BE2C (cell line): ENCODE results near the gene SLC6A12.

ENCODE experiments used
- DNase-seq: peaks from one replicate; pipeline ENCODE4 v3.0.0-alpha.2; 2020
- H3K27me3 ChIP-seq: fragments of 250-450 bp; sonication (Bioruptor Pico); 2 replicates; pipeline ENCODE4 v1.5.1; 2020; ENCODE audit warnings: mild to moderate bottlenecking
- H3K36me3 ChIP-seq: fragments of 250-450 bp; sonication (Bioruptor Pico); 2 replicates; pipeline ENCODE4 v1.5.1; 2020; ENCODE audit warnings: mild to moderate bottlenecking
- H3K4me1 ChIP-seq: fragments of 250-450 bp; sonication (Bioruptor Pico); 2 replicates; pipeline ENCODE4 v1.5.1; 2020
- H3K4me3 ChIP-seq: 2 replicates; pipeline ENCODE4 v1.5.1; 2011; ENCODE audit warnings: low read depth, low read length
- H3K9me3 ChIP-seq: fragments of 250-450 bp; sonication (Bioruptor Pico); 2 replicates; pipeline ENCODE4 v1.5.1; 2020
- CTCF ChIP-seq: IDR thresholded peaks from 2 replicates; pipeline ENCODE4 v1.5.1; 2012; ENCODE audit warnings: mild to moderate bottlenecking, low read depth, low read length

The SLC6A12 gene

DNA sequence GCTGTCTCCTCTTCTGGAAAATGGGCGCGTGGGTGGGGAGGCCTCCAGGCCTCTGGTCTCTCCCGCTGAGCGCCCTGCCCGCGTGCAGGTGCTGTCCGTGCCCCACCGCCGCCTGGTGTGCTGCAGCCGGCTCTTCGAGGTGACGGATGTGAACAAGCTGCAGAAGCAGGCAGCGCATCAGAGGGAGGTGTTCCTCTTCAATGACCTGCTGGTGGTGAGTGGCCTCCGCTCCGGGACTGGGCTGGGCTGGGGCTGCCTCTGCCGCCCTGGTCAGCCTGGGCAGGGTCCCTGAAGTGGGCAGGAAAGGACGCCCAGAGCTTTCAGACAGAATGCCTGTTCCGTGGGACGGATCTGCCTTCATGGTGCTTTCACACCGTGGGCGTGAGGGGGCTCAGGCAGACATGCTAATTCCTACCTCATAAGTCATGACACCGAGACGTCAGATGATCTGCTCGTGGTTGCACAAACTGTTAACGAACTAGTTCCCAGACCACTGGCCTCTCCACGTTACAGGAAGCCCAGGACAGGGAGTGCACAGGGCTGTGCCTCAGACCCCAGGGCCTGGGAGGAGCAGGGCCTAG, 50.5 kb downstream of the SLC6A12 start:
- no peak for DNase-seq
- Histone ChIP-seq H3K9me3 (no peaks in the 10 kb centered on the region), H3K4me1 (no peaks in the 10 kb centered on the region; the same call in 1 of the 2 replicates), H3K36me3 (no peaks in the 10 kb centered on the region), H3K4me3 (no peak overlapping the region), H3K27me3 (no peaks in the 10 kb centered on the region)
- no peak for TF ChIP-seq CTCF

DNA sequence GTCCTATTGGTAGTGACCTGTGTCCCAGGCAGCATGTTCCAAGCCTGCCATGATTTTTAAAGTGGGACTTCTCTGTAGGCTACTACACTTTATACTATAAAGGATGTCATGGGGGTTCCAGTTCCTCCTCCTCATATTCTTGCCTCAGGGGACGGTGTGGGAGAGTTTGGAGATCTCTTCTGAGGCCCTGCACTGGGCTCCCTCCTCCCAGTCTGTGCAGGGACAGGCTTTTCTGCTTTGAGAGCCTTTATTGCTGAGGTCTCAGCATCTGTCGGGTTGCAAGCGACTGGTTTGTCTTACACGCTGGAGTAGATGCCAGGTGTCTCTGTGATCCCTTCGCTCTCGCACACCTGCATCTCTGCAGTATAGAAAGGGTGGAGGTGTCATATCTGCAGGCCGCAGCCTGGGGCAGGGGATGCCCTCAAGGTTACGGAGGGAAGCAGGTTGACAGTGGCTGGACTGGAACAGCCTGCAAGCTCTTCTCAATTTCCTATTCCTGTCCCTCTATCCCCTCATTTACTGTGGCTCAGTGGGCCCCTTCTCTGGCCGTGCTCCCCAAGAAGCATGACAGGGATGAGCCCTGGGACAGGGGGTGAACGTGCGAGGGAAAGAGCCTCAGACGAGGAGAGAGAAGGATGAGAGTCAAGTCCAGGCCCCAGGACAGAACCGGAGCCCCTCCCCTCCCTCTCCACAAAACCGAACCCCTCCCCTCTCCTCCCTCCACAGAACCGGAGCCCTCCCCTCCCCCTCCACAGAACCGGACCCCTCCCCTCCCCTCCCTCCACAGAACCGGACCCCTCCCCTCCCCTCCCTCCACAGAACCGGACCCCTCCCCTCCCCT, 51.3 kb downstream of the SLC6A12 start:
- no peaks in the 10 kb centered on the region for H3K27me3 ChIP-seq

GRCh38 chr12:161823-162222, 52.1 kb downstream of the SLC6A12 start:
- no peak for TF ChIP-seq CTCF
- no peak for DNase-seq
- Histone ChIP-seq H3K4me3 (no peak overlapping the region), H3K27me3 (no peaks in the 10 kb centered on the region), H3K4me1 (no peaks in the 10 kb centered on the region; the same call in 1 of the 2 replicates), H3K9me3 (no peaks in the 10 kb centered on the region), H3K36me3 (no peaks in the 10 kb centered on the region)

More for the DNA sequence above, 51.3 kb downstream of the SLC6A12 start:
- DNase-seq = no peak
- Histone ChIP-seq H3K4me1 (no peaks in the 10 kb centered on the region; the same call in 1 of the 2 replicates), H3K9me3 (no peaks in the 10 kb centered on the region), H3K36me3 (no peaks in the 10 kb centered on the region), H3K4me3 (no peak overlapping the region)
- no peak for TF ChIP-seq CTCF

DNA sequence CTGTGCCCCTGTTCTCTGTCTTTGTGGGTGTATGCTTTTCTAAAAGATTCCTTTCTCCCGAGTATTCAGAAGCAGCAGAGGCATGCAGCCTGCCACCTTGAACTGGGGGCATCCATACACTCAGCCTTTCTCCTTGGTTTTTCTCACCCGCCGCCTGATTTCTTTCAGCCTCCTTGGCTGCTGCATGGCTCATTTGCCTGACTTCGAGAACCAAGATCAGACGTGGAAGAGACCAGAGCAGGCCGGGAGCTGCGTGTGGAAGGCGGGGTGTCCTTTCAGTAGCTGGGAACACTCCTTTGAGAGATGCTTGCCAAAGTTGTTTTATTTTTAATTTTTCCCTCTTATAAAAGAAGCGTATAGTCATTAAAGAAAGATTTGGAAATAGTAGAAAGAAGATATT, 53.1 kb downstream of the SLC6A12 start:
- no peak for DNase-seq
- Histone ChIP-seq H3K9me3 (no peaks in the 10 kb centered on the region), H3K4me3 (no peak overlapping the region), H3K4me1 (no peaks in the 10 kb centered on the region; the same call in 1 of the 2 replicates), H3K27me3 (no peaks in the 10 kb centered on the region), H3K36me3 (no peaks in the 10 kb centered on the region)
- TF ChIP-seq CTCF = no peak

GRCh38 chr12:159156-159782, 54.7 kb downstream of the SLC6A12 start:
- TF ChIP-seq CTCF = no peak
- Histone ChIP-seq H3K4me1 (no peaks in the 10 kb centered on the region), H3K9me3 (no peaks in the 10 kb centered on the region), H3K27me3 (no peaks in the 10 kb centered on the region), H3K4me3 (no peak overlapping the region), H3K36me3 (no peaks in the 10 kb centered on the region)
- DNase-seq = no peak
